Measurements from ENCODE around the gene ADNP2. TPM values are rescaled to one million over a fixed set of nuclear protein-coding genes. Genes with fewer than 3 reads are reported as not detected.

Gene ADNP2
- total RNA-seq, 1 donor from 2014 or later, result 33.9 TPM

DNA sequence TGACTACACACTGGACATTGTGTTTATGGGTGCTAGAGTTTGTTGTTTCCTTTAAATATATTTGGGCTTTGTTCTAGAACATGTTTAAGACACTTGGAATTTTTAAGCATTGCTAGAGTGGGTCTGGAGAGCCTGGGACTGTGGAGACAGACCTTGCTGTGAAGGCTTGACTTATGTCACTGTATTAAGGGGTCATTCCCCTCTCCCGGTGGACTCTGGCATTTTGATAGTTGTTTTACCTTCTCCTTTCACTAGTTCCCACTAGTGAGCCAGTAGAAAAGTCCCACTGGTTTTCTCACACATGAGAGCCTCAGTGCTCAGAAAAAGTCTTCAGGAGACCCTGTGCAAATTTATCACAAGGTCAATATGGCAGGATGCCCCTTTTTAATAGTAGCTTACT lies 18.6 kb downstream of the ADNP2 start:
- H3K9me3 Mint-ChIP-seq, result peaks cover 10% of the 10 kb centered on the region
- no peak for DNase-seq (ENCODE audit: low spot score in 2 of 2, unreplicated experiment in 2 of 2)
- H3K4me3 Mint-ChIP-seq, result no peak overlapping the region
- H3K27me3 Mint-ChIP-seq (ENCODE audit: low read depth), result no peaks in the 10 kb centered on the region
- H3K4me1 Mint-ChIP-seq, result peaks cover 29% of the 10 kb centered on the region
- peaks cover 41% of the 10 kb centered on the region for H3K36me3 Mint-ChIP-seq
- H3K27ac Mint-ChIP-seq, result no peak overlapping the region
- TF ChIP-seq, protein P1, sequence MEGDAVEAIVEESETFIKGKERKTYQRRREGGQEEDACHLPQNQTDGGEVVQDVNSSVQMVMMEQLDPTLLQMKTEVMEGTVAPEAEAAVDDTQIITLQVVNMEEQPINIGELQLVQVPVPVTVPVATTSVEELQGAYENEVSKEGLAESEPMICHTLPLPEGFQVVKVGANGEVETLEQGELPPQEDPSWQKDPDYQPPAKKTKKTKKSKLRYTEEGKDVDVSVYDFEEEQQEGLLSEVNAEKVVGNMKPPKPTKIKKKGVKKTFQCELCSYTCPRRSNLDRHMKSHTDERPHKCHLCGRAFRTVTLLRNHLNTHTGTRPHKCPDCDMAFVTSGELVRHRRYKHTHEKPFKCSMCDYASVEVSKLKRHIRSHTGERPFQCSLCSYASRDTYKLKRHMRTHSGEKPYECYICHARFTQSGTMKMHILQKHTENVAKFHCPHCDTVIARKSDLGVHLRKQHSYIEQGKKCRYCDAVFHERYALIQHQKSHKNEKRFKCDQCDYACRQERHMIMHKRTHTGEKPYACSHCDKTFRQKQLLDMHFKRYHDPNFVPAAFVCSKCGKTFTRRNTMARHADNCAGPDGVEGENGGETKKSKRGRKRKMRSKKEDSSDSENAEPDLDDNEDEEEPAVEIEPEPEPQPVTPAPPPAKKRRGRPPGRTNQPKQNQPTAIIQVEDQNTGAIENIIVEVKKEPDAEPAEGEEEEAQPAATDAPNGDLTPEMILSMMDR (IDR thresholded peaks at IDR 0.05; ENCODE audit: unreplicated experiment), result no peak

DNA sequence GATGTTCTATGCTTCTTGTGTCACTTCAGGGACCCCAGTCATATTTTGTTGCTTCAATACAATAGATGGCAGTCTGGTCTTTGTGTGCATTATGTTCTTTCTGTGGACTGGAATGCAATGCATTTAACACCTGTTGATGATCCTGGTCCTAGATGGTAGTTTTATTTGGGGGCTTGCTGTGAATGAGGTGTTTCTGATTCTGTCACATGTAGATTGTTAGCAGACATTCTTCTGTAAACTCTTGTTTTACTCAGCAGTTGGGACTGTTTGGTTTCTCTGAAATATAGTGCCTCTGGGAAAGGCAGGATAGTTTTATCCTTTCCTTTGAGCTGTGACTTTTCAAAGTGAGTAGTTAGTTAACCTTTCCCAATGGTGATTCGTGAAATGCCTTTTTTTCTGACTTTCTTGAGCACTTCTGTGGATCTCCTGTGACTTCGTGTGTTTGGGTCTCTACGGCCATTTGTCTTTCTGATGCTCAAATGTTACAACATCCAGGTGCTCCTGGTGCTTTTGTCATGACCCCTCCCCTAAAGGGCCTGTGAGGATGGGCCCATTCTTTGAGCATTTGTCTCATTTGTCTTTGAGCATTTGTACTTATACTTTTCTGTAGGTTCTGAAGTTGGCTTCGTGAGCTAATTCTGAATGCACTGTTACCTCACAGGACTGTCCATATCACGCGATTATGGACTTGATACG lies 20.8 kb downstream of the ADNP2 start:
- Mint-ChIP-seq H3K36me3 (peaks cover 48% of the 10 kb centered on the region), H3K4me3 (no peak overlapping the region), H3K27ac (no peak overlapping the region), H3K9me3 (peaks cover 10% of the 10 kb centered on the region), H3K4me1 (peaks cover 21% of the 10 kb centered on the region), H3K27me3 (ENCODE audit: low read depth) (no peaks in the 10 kb centered on the region)
- DNase-seq (ENCODE audit: low spot score in 2 of 2, unreplicated experiment in 2 of 2), result no peak
- TF ChIP-seq, protein P1 (IDR thresholded peaks at IDR 0.05; ENCODE audit: unreplicated experiment), result no peak

DNA sequence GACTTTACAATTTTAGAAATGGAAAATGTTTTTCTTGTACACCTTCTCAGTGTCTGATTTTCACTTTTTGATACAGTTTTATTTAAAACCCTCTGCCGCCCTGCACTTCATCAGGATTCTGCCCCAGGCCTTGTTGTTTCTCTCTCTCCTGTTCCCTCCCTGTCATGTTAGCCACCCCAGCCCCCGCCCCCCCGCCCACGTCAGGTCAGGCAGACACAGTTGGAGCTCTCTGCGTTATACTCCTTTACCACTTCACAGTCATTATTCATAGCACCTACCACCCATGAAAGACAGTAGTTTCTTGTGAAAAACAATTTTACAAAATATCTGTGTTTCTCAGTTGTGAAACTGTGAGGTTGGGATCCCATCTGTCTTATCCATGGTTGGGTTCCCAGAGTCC lies 21.5 kb downstream of the ADNP2 start:
- H3K27ac Mint-ChIP-seq, result no peak overlapping the region
- H3K4me1 Mint-ChIP-seq, result peaks cover 21% of the 10 kb centered on the region
- H3K36me3 Mint-ChIP-seq, result peaks cover 51% of the 10 kb centered on the region
- no peak overlapping the region for H3K4me3 Mint-ChIP-seq
- H3K27me3 Mint-ChIP-seq (ENCODE audit: low read depth), result no peaks in the 10 kb centered on the region
- peaks cover 10% of the 10 kb centered on the region for H3K9me3 Mint-ChIP-seq
- DNase-seq (ENCODE audit: low spot score in 2 of 2, unreplicated experiment in 2 of 2), result no peak
- TF ChIP-seq, protein P1 (IDR thresholded peaks at IDR 0.05; ENCODE audit: unreplicated experiment), result no peak

DNA sequence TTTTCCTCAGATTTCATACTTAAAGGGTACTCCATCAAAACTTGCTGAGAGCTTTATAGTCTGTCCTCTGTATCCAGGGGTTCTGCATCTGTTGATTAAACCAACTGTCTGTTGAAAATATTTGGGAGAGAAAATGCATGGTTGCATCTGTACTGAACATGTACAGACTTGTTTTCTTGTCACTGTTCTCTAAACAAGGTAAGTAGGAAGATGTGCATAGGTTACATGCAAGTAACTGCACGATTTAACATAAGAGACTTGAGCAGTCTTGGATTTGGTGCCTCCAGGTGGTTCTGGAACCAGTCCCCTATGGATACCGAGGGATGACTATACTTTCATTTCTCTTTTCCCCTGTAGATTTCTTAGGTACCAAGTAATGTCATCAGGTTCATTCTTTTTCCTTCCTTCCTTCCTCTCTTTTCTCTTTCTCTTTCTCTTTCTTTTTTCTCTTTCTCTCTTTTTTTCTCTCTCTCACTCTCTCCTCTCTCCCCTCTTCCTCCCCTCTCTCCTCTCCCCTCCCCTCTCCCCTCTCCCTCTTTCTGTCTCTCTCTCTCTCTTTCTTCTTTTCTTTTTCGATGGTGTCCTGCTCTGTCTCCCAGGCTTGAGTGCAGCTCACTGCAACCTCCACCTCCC lies 23.2 kb downstream of the ADNP2 start:
- TF ChIP-seq, protein P1 (IDR thresholded peaks at IDR 0.05; ENCODE audit: unreplicated experiment), result no peak
- peak overlapping the region; percentile 23 for H3K27ac Mint-ChIP-seq

DNA sequence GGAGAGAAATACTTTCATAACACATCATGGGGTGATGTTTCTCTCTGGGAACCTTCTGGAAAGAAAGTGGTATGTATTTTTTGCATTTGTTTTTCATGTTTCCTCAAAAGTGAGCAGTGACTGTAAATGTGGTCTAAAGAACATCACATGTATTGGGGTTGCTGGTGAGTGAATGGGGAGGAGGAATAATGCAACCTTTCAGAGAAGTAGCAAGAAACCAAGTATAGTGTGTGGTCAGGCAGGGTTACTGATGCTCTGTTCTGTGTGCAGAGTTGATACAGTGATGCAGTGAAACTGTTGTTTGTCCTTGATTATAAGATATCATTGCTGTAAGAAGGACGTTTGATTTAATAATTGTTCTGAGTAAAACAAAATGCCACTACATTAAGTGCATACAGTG lies 24.1 kb downstream of the ADNP2 start:
- no peaks in the 10 kb centered on the region for H3K9me3 Mint-ChIP-seq
- no peak for DNase-seq (ENCODE audit: low spot score in 2 of 2, unreplicated experiment in 2 of 2)
- TF ChIP-seq, protein P1 (IDR thresholded peaks at IDR 0.05; ENCODE audit: unreplicated experiment), result no peak
- H3K27me3 Mint-ChIP-seq (ENCODE audit: low read depth), result no peaks in the 10 kb centered on the region
- no peak overlapping the region for H3K4me3 Mint-ChIP-seq
- H3K4me1 Mint-ChIP-seq, result peaks cover 21% of the 10 kb centered on the region
- peaks cover 45% of the 10 kb centered on the region for H3K36me3 Mint-ChIP-seq
- H3K27ac Mint-ChIP-seq, result no peak overlapping the region

More for the DNA sequence above, 23.2 kb downstream of the ADNP2 start:
- H3K36me3 Mint-ChIP-seq, result peaks cover 49% of the 10 kb centered on the region
- no peak for DNase-seq (ENCODE audit: low spot score in 2 of 2, unreplicated experiment in 2 of 2)
- H3K4me1 Mint-ChIP-seq, result peaks cover 21% of the 10 kb centered on the region
- H3K9me3 Mint-ChIP-seq, result peaks cover 3% of the 10 kb centered on the region
- H3K27me3 Mint-ChIP-seq (ENCODE audit: low read depth), result no peaks in the 10 kb centered on the region
- no peak overlapping the region for H3K4me3 Mint-ChIP-seq
